Caco-2 (cell line): ENCODE results near the gene ZFAND2A. TPM values are rescaled to one million over a fixed set of nuclear protein-coding genes. Genes with fewer than 3 reads are reported as not detected.

Experiments used
- BruUV-seq: library from RNA; stranded (reverse); fragments of 400-500 nt; replicated peaks from 2 replicates; lab custom pipeline; 2021; lab: Mats Ljungman, UMichigan
- CTCF ChIA-PET: fragments of 300-600 bp; sonication (Branson Sonifier 250); formaldehyde crosslinking; loops from one replicate; lab custom pipeline; 2022; ENCODE audit warnings: antibody characterized with exemption; lab: Charles Lee
- POLR2A ChIA-PET: fragments of 300-600 bp; sonication (Branson Sonifier 250); formaldehyde crosslinking; loops from one replicate; lab custom pipeline; 2022; ENCODE audit warnings: antibody characterized with exemption; lab: Charles Lee
- DNase-seq, 2 experiments: peaks; one replicate each; pipeline versions ENCODE4 v3.0.0 to v3.0.0-alpha.2; 2020 to 2022
- H3K27me3 ChIP-seq: replicated peaks from 2 replicates; pipeline ENCODE4 v1.6.0; 2011; ENCODE audit warnings: low read length; ENCODE audit not compliant: control insufficient read depth, insufficient read depth
- H3K36me3 ChIP-seq: 2 replicates; pipeline ENCODE4 v1.5.1; 2011; ENCODE audit warnings: low read length; ENCODE audit not compliant: control insufficient read depth, insufficient read depth
- H3K4me1 ChIP-seq: fragments of 250-450 bp; sonication (Bioruptor Pico); 2 replicates; pipeline ENCODE4 v1.5.1; 2020; ENCODE audit warnings: mild to moderate bottlenecking
- H3K4me3 ChIP-seq: 2 replicates; pipeline ENCODE4 v1.5.1; 2011; ENCODE audit warnings: low read depth, mild to moderate bottlenecking, control low read depth, low read length
- H3K9me3 ChIP-seq: fragments of 250-450 bp; sonication (Bioruptor Pico); 2 replicates; pipeline ENCODE4 v1.5.1; 2020; ENCODE audit warnings: mild to moderate bottlenecking, moderate library complexity
- H3K27ac Mint-ChIP-seq: one replicate; pipeline ENCODE4 v1.8.0; 2022; ENCODE audit warnings: mixed read lengths; ENCODE audit not compliant: unreplicated experiment
- H3K27me3 Mint-ChIP-seq: one replicate; pipeline ENCODE4 v1.8.0; 2022; ENCODE audit warnings: mixed read lengths; ENCODE audit not compliant: insufficient read depth, unreplicated experiment
- H3K36me3 Mint-ChIP-seq: one replicate; pipeline ENCODE4 v1.8.0; 2022; ENCODE audit warnings: mild to moderate bottlenecking, mixed read lengths; ENCODE audit not compliant: insufficient read depth, unreplicated experiment
- H3K4me1 Mint-ChIP-seq: one replicate; pipeline ENCODE4 v1.8.0; 2022; ENCODE audit warnings: low read depth, mixed read lengths; ENCODE audit not compliant: unreplicated experiment
- H3K4me3 Mint-ChIP-seq: one replicate; pipeline ENCODE4 v1.8.0; 2022; ENCODE audit warnings: mild to moderate bottlenecking, moderate library complexity, mixed read lengths; ENCODE audit not compliant: unreplicated experiment
- H3K9me3 Mint-ChIP-seq: one replicate; pipeline ENCODE4 v1.8.0; 2022; ENCODE audit warnings: mixed read lengths; ENCODE audit not compliant: unreplicated experiment
- intact Hi-C: fragments of 100-400 bp; cut with micrococcal nuclease; formaldehyde crosslinking; loops from one replicate; pipeline ENCODE4 v1.10.0; 2022; ENCODE audit not compliant: unreplicated experiment
- total RNA-seq: library from RNA; stranded (reverse); gene quantifications from 2 replicates; pipeline ENCODE4 v1.2.3, GENCODE V29; 2022
- TF ChIP-seq, protein P1 (sequence below), 2 experiments: fragments of 200-600 bp in 1 of 2; IDR thresholded peaks; 1 replicate in 1 of 2; 2 replicates in 1 of 2; pipeline versions ENCODE4 v1.5.1 to v1.8.0; 2011 to 2022; ENCODE audit warnings: antibody characterized with exemption in 1 of 2, control low read depth in 1 of 2, inconsistent platforms in 1 of 2, low read depth in 1 of 2, low read length in 1 of 2, mild to moderate bottlenecking in 1 of 2, moderate library complexity in 1 of 2; ENCODE audit not compliant: insufficient read depth in 1 of 2, severe bottlenecking in 1 of 2, unreplicated experiment in 1 of 2

Gene ZFAND2A
- total RNA-seq, 1 experiment from 2014 or later = 32.1 TPM

DNA sequence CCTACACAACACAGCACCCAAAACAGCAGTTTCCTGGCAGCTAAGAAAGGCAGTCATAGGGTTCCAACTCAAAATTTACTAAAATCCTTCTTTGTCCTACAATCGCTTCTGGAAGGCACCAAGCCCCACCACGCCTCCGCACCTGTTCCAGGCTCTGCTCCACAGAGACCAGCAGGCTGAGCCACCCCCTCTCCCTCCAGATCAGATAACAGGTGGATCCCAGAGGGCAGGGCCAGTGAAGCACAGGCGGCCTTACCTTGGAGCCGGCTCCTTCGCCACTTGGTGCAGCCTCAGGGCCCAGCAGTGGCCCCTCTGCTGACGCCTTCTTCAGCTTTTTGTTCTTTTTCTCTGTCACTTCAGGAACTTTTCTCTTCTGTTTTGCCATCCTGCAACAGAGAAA, 33.0 kb downstream of the ZFAND2A start:
- no peak overlapping the region for H3K27ac Mint-ChIP-seq
- TF ChIP-seq, protein P1, sequence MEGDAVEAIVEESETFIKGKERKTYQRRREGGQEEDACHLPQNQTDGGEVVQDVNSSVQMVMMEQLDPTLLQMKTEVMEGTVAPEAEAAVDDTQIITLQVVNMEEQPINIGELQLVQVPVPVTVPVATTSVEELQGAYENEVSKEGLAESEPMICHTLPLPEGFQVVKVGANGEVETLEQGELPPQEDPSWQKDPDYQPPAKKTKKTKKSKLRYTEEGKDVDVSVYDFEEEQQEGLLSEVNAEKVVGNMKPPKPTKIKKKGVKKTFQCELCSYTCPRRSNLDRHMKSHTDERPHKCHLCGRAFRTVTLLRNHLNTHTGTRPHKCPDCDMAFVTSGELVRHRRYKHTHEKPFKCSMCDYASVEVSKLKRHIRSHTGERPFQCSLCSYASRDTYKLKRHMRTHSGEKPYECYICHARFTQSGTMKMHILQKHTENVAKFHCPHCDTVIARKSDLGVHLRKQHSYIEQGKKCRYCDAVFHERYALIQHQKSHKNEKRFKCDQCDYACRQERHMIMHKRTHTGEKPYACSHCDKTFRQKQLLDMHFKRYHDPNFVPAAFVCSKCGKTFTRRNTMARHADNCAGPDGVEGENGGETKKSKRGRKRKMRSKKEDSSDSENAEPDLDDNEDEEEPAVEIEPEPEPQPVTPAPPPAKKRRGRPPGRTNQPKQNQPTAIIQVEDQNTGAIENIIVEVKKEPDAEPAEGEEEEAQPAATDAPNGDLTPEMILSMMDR (IDR thresholded peaks at IDR 0.05; ENCODE audit: insufficient read depth in 1 of 2, low read depth in 1 of 2, low read length in 1 of 2, severe bottlenecking in 1 of 2, unreplicated experiment in 1 of 2) = no peak
- peak in 1 of 2 experiments; percentile 28 for DNase-seq
- BruUV-seq = no TSS peak
- H3K27me3 Mint-ChIP-seq = no peaks in the 10 kb centered on the region
- CTCF ChIA-PET = no interaction called here
- H3K36me3 Mint-ChIP-seq = peaks cover 5% of the 10 kb centered on the region
- H3K4me3 ChIP-seq = no peak overlapping the region
- POLR2A ChIA-PET = interaction anchor here (0.7 kb wide), 1 partner anchor 131 kb away, joined by 4 read pairs; no protein-coding TSS in a partner anchor
- no peaks in the 10 kb centered on the region for H3K4me1 ChIP-seq
- H3K36me3 ChIP-seq = no peaks in the 10 kb centered on the region
- no peaks in the 10 kb centered on the region for H3K27me3 ChIP-seq
- no peak overlapping the region for H3K4me3 Mint-ChIP-seq
- intact Hi-C loops = no loop called here
- peaks cover 5% of the 10 kb centered on the region for H3K4me1 Mint-ChIP-seq
- peaks cover 7% of the 10 kb centered on the region for H3K9me3 Mint-ChIP-seq
- no peaks in the 10 kb centered on the region for H3K9me3 ChIP-seq

DNA sequence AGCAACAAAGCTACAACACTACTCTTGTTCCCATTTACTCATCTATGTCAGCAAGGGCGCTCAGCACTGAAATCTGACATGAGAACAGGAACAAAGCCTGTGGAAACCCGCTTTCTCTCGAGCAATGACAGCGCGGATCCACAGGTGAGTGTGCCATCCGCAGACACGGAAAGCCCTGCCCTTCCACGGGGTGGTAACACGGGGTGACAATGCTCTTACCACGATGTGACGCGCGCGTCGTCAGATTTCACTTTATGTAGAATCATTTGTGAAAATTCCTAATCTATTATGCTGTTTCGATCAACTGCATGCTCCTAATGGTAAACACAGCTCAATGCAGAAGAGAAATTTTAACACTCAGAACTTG, 34.4 kb downstream of the ZFAND2A start:
- Mint-ChIP-seq H3K27me3 (no peaks in the 10 kb centered on the region), H3K27ac (no peak overlapping the region), H3K4me1 (no peaks in the 10 kb centered on the region), H3K36me3 (no peaks in the 10 kb centered on the region), H3K9me3 (no peaks in the 10 kb centered on the region), H3K4me3 (no peak overlapping the region)
- H3K4me1 ChIP-seq = no peaks in the 10 kb centered on the region
- TF ChIP-seq, protein P1 (IDR thresholded peaks at IDR 0.05; ENCODE audit: insufficient read depth in 1 of 2, low read depth in 1 of 2, low read length in 1 of 2, severe bottlenecking in 1 of 2, unreplicated experiment in 1 of 2) = no peak
- BruUV-seq = no TSS peak
- peak in 1 of 2 experiments; percentile 17 for DNase-seq
- H3K36me3 ChIP-seq = no peaks in the 10 kb centered on the region
- POLR2A ChIA-PET = interaction anchor here (0.7 kb wide), 1 partner anchor 13 kb away, joined by 3 read pairs; a partner anchor contains a TSS
- H3K9me3 ChIP-seq = no peaks in the 10 kb centered on the region
- intact Hi-C loops = no loop called here
- no peaks in the 10 kb centered on the region for H3K27me3 ChIP-seq
- CTCF ChIA-PET = interaction anchor here (0.9 kb wide), 1 partner anchor 50 kb away, joined by 3 read pairs; no protein-coding TSS in a partner anchor
- no peak overlapping the region for H3K4me3 ChIP-seq

DNA sequence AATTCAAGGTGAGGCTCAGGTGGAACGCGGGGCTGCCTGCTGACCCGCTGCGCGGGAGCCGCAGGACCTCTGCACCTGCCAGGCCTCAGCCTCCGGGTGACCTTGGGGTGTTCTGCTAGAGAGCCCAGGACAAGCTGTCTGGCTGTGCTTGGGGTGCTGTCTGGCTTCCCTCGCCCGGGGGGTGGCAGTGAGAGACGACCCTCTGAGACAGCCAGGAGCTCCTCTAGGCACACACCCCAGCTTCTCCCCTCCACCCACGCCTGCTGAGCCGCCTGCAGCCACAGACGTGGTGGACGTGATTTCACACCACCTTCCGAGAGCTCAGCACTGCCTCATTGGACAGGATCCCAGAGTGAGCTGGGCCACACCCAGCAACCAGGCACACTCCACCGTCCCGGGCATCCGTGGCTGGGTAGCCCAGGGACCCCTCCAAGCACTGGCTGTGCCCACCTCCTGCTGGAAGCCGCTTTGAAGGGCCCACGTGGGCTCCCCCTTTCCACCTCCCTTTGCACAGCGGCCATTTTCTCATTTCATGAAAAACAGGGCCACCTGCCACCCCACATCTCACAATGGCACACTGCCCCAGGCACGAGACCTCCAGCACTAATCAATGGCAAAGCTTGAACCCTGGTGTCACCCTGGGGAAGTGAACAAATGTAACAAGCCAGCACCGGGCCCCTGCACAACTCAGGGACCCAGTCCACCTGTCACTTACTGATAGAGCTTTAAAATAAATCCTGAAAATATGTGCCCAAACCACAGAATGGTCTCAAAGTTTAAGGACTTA, 35.0 kb downstream of the ZFAND2A start:
- CTCF ChIA-PET = interaction anchor here (0.9 to 1.7 kb wide), 3 partner anchors 13 to 132 kb away, joined by 3 to 15 read pairs (median 5); a partner anchor contains a TSS
- intact Hi-C loops = no loop called here
- H3K27ac Mint-ChIP-seq = no peak overlapping the region
- no TSS peak for BruUV-seq
- TF ChIP-seq, protein P1 (IDR thresholded peaks at IDR 0.05; ENCODE audit: insufficient read depth in 1 of 2, low read depth in 1 of 2, low read length in 1 of 2, severe bottlenecking in 1 of 2, unreplicated experiment in 1 of 2) = no peak
- DNase-seq = peak in 1 of 2 experiments; percentile 15
- H3K4me3 Mint-ChIP-seq = no peak overlapping the region
- Histone ChIP-seq H3K4me3 (no peak overlapping the region), H3K27me3 (no peaks in the 10 kb centered on the region), H3K36me3 (no peaks in the 10 kb centered on the region), H3K4me1 (no peaks in the 10 kb centered on the region), H3K9me3 (no peaks in the 10 kb centered on the region)
- POLR2A ChIA-PET = interaction anchor here (0.7 kb wide), 1 partner anchor 13 kb away, joined by 3 read pairs; a partner anchor contains a TSS
- H3K9me3 Mint-ChIP-seq = no peaks in the 10 kb centered on the region
- H3K27me3 Mint-ChIP-seq = no peaks in the 10 kb centered on the region
- no peaks in the 10 kb centered on the region for H3K4me1 Mint-ChIP-seq
- H3K36me3 Mint-ChIP-seq = no peaks in the 10 kb centered on the region
